ENCODE data around the gene RPL7L1.
"Not testable (repeated sequence)": the region's sequence is repeated elsewhere in the genome, so short reads cannot be mapped to it uniquely, and the experiment has no call there.

Gene RPL7L1

DNA sequence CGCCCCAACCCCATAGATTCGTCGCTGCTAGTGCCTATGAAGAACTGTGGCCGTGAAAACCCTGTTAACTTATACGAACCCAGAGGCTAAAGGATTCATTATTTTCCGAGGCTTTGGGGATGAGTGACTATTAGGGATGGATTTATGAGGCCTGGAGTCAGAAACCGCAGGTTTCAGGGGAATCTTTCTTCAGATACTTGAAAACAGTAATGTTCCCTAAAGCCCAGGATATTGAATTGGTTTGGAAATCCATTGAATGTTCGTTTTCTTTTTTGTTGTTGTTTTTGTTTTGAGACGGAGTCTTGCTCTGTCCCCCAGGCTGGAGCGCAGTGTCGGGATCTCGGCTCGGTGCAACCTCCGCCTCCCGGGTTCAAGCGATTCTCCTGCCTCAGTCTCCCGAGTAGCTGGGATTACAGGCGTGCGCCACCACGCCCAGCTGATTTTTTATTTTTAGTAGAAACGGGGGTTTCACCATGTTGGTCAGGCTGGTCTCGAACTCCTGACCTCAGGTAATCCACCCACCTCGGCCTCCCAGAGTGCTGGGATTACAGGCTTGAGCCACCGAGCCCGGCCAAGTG, 913 bp downstream of the RPL7L1 start:
- Mint-ChIP-seq H3K36me3 (ENCODE audit: low read depth) (peaks cover 42% of the 10 kb centered on the region), H3K27ac (peak overlapping the region; percentile 98), H3K4me1 (ENCODE audit: low read depth) (peaks cover 33% of the 10 kb centered on the region), H3K4me3 (peak overlapping the region; percentile 89)
- H3K9me3 Mint-ChIP-seq, H3K27me3 Mint-ChIP-seq: not testable (repeated sequence)

DNA sequence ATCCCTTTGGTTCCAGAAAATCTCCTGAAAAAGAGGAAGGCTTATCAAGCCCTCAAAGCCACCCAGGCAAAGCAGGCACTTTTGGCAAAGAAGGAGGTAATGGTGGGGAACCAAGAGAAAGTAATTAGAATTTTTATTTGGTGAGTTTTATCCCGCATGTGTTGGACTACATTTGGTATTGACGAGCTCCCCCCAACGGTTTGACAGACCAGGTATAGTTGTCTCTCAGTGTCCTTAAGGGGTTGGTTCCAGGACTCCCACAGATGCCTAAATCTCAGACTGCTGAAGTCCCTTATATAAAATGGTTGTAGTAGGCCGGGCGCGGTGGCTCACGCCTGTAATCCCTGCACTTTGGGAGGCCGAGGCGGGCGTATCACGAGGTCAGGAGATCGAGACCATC, 1.5 kb downstream of the RPL7L1 start:
- H3K27me3 Mint-ChIP-seq, H3K9me3 Mint-ChIP-seq: not testable (repeated sequence)
- H3K27ac Mint-ChIP-seq = peak overlapping the region; percentile 98
- H3K4me1 Mint-ChIP-seq (ENCODE audit: low read depth) = peaks cover 36% of the 10 kb centered on the region
- H3K36me3 Mint-ChIP-seq (ENCODE audit: low read depth) = peaks cover 47% of the 10 kb centered on the region
- peak overlapping the region; percentile 89 for H3K4me3 Mint-ChIP-seq

DNA sequence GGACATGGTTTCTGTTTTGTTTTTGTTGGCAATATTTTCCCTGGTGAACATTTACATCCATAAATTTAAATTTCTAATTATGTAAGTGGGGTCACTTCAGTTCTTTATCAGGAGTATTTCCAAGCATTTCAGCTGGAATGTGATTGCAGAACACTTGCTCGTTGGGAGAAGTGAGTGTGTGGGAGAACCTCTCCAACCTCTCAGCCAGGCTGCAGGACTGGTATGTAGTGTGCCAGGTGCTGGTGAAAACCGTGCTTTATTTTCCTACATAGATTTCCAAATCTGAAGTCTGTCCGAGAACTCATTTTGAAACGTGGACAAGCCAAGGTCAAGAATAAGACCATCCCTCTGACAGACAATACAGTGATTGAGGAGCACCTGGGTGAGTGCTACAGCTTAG, 6.3 kb downstream of the RPL7L1 start:
- Mint-ChIP-seq H3K4me1 (ENCODE audit: low read depth) (peaks cover 54% of the 10 kb centered on the region), H3K36me3 (ENCODE audit: low read depth) (peaks cover 69% of the 10 kb centered on the region), H3K9me3 (no peaks in the 10 kb centered on the region), H3K27ac (no peak overlapping the region), H3K4me3 (no peak overlapping the region), H3K27me3 (no peaks in the 10 kb centered on the region)

GRCh38 chr6:42888201-42888600, 8.8 kb downstream of the RPL7L1 start:
- H3K27ac Mint-ChIP-seq, H3K9me3 Mint-ChIP-seq, H3K27me3 Mint-ChIP-seq: not testable (repeated sequence)
- peak overlapping the region; percentile 23 for H3K4me3 Mint-ChIP-seq
- H3K36me3 Mint-ChIP-seq (ENCODE audit: low read depth) = peaks cover 57% of the 10 kb centered on the region
- H3K4me1 Mint-ChIP-seq (ENCODE audit: low read depth) = peaks cover 56% of the 10 kb centered on the region

DNA sequence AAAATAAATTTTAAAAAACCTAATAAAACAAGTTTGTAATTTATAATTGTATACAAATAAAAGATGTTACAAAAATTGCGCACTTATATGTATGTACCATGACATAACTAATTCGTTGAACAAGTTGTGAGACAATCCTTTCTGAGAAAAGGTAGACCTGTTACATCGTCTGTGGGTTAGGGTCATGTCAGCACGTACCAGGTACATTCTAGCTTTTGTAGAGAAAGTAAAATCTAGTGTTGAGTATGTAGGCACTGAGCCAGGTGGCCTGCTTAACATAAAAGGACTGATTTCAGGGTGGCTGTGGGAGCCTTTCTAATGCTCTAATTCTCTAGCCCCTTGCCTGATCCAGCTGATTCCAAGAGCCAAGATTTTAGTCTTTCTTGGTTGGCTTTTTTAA, 10.4 kb downstream of the RPL7L1 start:
- H3K9me3 Mint-ChIP-seq = no peaks in the 10 kb centered on the region
- H3K27ac Mint-ChIP-seq = peak overlapping the region; percentile 85
- H3K4me1 Mint-ChIP-seq (ENCODE audit: low read depth) = peaks cover 51% of the 10 kb centered on the region
- H3K27me3 Mint-ChIP-seq = no peaks in the 10 kb centered on the region
- peaks cover 41% of the 10 kb centered on the region for H3K36me3 Mint-ChIP-seq (ENCODE audit: low read depth)
- peak overlapping the region; percentile 85 for H3K4me3 Mint-ChIP-seq

- Mint-ChIP-seq H3K36me3 (ENCODE audit: low read depth) (peaks cover 36% of the 10 kb centered on the region), H3K4me1 (ENCODE audit: low read depth) (peaks cover 50% of the 10 kb centered on the region), H3K9me3 (no peaks in the 10 kb centered on the region), H3K27me3 (no peaks in the 10 kb centered on the region), H3K4me3 (peak overlapping the region; percentile 85), H3K27ac (peak overlapping the region; percentile 85)
These were observed 11.1 kb downstream of the RPL7L1 start for GRCh38 chr6:42890311-42891198.

GRCh38 chr6:42891199-42891722, 11.8 kb downstream of the RPL7L1 start:
- H3K27me3 Mint-ChIP-seq = no peaks in the 10 kb centered on the region
- H3K27ac Mint-ChIP-seq = peak overlapping the region; percentile 85
- peak overlapping the region; percentile 85 for H3K4me3 Mint-ChIP-seq
- H3K9me3 Mint-ChIP-seq = no peaks in the 10 kb centered on the region
- peaks cover 48% of the 10 kb centered on the region for H3K4me1 Mint-ChIP-seq (ENCODE audit: low read depth)
- peaks cover 29% of the 10 kb centered on the region for H3K36me3 Mint-ChIP-seq (ENCODE audit: low read depth)

GRCh38 chr6:42894041-42894828, 14.8 kb downstream of the RPL7L1 start:
- H3K4me3 Mint-ChIP-seq; H3K36me3 Mint-ChIP-seq (ENCODE audit: low read depth); H3K9me3 Mint-ChIP-seq; H3K27me3 Mint-ChIP-seq: not testable (repeated sequence)
- peaks cover 32% of the 10 kb centered on the region for H3K4me1 Mint-ChIP-seq (ENCODE audit: low read depth)
- H3K27ac Mint-ChIP-seq = peak overlapping the region; percentile 20

DNA sequence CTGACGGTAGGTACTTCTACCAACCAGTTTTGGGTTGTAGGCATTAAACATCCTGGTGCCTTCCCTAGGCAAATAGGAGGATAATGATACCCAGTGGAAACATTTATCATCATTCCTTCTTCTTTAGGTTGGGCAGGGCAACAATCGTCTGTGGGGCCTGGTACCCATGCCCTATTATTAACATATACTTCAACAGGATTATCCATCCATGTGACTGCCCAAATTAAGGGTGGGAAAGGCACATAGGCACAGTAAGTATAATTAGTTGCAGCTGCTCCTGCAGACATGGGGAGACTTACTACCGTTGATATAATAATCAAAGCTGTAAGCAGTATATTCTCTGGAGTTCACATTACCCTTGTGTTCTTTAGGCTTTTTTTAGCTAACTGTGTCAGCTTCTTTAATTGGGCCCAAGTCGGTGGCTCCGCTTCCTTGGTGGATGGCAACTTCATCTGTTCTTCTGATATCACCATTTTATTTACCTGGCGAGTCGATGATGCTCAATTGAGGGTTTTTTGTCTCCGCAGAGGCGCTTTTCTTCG, 16.8 kb downstream of the RPL7L1 start:
- no peak overlapping the region for H3K27ac Mint-ChIP-seq
- H3K27me3 Mint-ChIP-seq = no peaks in the 10 kb centered on the region
- H3K36me3 Mint-ChIP-seq (ENCODE audit: low read depth) = no peaks in the 10 kb centered on the region
- H3K4me1 Mint-ChIP-seq (ENCODE audit: low read depth) = peaks cover 16% of the 10 kb centered on the region
- H3K9me3 Mint-ChIP-seq = no peaks in the 10 kb centered on the region
- no peak overlapping the region for H3K4me3 Mint-ChIP-seq

- peaks cover 15% of the 10 kb centered on the region for H3K4me1 Mint-ChIP-seq (ENCODE audit: low read depth)
- H3K27ac Mint-ChIP-seq = no peak overlapping the region
- no peak overlapping the region for H3K4me3 Mint-ChIP-seq
- H3K9me3 Mint-ChIP-seq = no peaks in the 10 kb centered on the region
- H3K27me3 Mint-ChIP-seq = no peaks in the 10 kb centered on the region
- H3K36me3 Mint-ChIP-seq (ENCODE audit: low read depth) = no peaks in the 10 kb centered on the region
These were observed 19.5 kb downstream of the RPL7L1 start for GRCh38 chr6:42898891-42899361.

DNA sequence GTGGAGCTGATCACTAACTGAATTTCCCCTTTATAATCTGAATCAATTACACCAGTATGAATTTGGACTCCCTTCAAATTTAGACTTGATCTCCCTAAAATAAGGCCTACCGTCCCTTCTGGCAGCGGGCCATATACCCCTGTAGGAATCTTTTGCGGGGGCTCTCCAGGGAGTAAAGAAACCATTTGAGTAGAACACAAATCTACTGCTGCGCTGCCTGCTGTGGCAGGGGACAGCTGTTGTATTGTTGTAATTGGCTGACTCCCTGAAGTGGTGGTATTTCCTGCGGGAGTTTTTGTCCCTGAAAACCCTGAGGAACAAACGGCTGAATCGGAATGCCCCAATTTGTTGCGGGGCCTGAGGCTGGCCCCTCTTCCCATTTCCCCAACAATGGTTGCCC, 20.5 kb downstream of the RPL7L1 start:
- Mint-ChIP-seq H3K27me3 (no peaks in the 10 kb centered on the region), H3K9me3 (no peaks in the 10 kb centered on the region), H3K27ac (peak overlapping the region; percentile 3), H3K4me3 (no peak overlapping the region), H3K36me3 (ENCODE audit: low read depth) (no peaks in the 10 kb centered on the region), H3K4me1 (ENCODE audit: low read depth) (peaks cover 12% of the 10 kb centered on the region)

- H3K4me1 Mint-ChIP-seq (ENCODE audit: low read depth) = peaks cover 12% of the 10 kb centered on the region
These were observed 22.1 kb downstream of the RPL7L1 start for GRCh38 chr6:42901538-42901957.

DNA sequence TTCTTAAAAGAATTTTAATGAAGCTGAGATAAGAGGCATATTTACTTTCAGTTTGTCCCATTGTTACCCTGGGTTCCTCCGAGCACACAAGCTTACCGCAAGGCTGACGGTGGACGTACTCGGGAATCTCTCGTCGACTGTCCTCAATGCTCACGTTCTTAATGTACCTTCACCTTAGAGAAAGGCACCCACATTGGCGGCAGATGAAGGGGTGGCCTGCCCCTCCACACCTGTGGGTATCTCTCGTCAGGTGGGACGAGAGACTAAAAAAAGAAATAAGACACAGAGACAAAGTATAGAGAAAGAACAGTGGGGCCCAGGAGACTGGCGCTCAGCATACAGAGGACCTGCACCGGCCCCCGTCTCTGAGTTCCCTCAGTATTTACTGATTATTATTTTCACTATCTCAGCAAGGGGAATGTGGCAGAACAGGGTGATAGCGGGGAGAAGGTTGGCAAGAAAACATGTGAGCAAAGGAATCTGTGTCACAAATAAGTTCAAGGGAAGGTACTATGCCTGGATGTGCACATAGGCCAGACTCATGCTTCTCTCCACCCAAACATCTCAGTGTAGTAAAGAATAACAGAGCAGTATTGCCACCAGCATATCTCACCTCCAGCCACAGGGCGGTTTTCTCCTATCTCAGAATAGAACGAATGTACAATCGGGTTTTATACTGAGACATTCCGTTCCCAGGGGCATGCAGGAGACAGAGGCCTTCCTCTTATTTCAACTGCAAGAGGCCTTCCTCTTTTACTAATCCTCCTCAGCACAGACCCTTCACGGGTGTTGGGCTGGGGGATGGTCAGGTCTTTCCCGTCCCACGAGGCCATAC, 23.2 kb downstream of the RPL7L1 start:
- not testable (repeated sequence) for H3K4me3 Mint-ChIP-seq; H3K9me3 Mint-ChIP-seq; H3K36me3 Mint-ChIP-seq (ENCODE audit: low read depth); H3K27ac Mint-ChIP-seq; H3K27me3 Mint-ChIP-seq
- H3K4me1 Mint-ChIP-seq (ENCODE audit: low read depth) = peaks cover 12% of the 10 kb centered on the region

More at GRCh38 chr6:42901538-42901957, 22.1 kb downstream of the RPL7L1 start:
- no peaks in the 10 kb centered on the region for H3K9me3 Mint-ChIP-seq
- H3K4me3 Mint-ChIP-seq = peak overlapping the region; percentile 1
- H3K27me3 Mint-ChIP-seq = no peaks in the 10 kb centered on the region
- H3K36me3 Mint-ChIP-seq (ENCODE audit: low read depth) = no peaks in the 10 kb centered on the region
- no peak overlapping the region for H3K27ac Mint-ChIP-seq

DNA sequence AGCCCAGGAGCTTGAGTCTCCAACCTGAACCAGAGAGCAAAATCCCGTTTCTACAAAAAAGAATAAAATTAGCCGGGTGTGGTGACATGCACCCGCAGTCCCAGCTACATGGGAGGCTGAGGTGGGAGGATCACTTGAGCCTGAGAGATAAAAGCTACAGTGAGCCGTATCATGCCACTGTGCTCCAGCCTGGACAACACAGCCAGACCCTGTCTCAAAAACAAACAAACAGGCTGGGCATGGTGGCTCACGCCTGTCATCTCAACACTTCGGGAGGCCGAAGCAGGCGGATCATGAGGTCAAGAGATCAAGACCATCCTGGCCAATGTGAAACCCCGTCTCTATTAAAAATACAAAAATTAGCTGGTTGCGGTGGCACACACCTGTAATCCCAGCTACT, 25.1 kb downstream of the RPL7L1 start:
- Mint-ChIP-seq H3K36me3 (ENCODE audit: low read depth) (no peaks in the 10 kb centered on the region), H3K4me3 (no peak overlapping the region), H3K4me1 (ENCODE audit: low read depth) (peaks cover 12% of the 10 kb centered on the region), H3K27me3 (no peaks in the 10 kb centered on the region), H3K9me3 (no peaks in the 10 kb centered on the region), H3K27ac (no peak overlapping the region)
